HG03571 (cell line): Measurements from ENCODE around the gene TET2.
A peak's percentile ranks its signal among the peaks of the same experiment; 100 is the strongest.

ENCODE experiments used
- ATAC-seq: cut with Tn5 transposase; IDR thresholded peaks from one replicate; pipeline ENCODE4 v1.9.1; 2021; ENCODE audit not compliant: unreplicated experiment

TET2 gene

GRCh38 chr4:105230287-105230686 is 83.6 kb downstream of the TET2 start:
- ATAC-seq = no peak

DNA sequence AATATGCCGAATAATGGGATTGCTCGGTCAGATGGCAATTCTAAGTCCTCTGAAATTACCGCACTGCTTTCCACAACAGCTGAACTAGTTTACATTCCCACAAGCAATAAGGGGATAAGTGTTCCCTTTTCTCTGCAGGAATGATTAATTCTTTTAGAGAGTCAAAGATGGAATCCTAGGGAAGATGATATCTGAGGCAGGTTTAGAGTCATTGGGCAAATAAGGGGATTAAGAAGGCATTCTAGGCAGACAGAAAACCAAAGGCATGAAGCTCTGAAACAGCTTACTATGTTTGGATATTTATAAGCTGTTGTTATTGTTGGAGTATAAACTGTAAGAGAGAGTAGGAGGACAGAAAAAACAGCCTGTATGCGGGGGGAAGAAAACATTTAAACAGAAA is 85.7 kb downstream of the TET2 start:
- ATAC-seq = no peak

GRCh38 chr4:105234582-105234981 is 87.9 kb downstream of the TET2 start:
- no peak for ATAC-seq

DNA sequence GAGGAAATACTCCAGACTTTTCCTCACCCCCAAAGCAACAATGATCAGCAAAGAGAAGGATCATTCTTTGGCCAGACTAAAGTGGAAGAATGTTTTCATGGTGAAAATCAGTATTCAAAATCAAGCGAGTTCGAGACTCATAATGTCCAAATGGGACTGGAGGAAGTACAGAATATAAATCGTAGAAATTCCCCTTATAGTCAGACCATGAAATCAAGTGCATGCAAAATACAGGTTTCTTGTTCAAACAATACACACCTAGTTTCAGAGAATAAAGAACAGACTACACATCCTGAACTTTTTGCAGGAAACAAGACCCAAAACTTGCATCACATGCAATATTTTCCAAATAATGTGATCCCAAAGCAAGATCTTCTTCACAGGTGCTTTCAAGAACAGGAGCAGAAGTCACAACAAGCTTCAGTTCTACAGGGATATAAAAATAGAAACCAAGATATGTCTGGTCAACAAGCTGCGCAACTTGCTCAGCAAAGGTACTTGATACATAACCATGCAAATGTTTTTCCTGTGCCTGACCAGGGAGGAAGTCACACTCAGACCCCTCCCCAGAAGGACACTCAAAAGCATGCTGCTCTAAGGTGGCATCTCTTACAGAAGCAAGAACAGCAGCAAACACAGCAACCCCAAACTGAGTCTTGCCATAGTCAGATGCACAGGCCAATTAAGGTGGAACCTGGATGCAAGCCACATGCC is 89.7 kb downstream of the TET2 start:
- peak; percentile 83 for ATAC-seq

DNA sequence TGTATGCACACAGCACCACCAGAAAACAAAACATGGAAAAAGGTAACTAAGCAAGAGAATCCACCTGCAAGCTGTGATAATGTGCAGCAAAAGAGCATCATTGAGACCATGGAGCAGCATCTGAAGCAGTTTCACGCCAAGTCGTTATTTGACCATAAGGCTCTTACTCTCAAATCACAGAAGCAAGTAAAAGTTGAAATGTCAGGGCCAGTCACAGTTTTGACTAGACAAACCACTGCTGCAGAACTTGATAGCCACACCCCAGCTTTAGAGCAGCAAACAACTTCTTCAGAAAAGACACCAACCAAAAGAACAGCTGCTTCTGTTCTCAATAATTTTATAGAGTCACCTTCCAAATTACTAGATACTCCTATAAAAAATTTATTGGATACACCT is 90.2 kb downstream of the TET2 start:
- ATAC-seq = peak; percentile 4

DNA sequence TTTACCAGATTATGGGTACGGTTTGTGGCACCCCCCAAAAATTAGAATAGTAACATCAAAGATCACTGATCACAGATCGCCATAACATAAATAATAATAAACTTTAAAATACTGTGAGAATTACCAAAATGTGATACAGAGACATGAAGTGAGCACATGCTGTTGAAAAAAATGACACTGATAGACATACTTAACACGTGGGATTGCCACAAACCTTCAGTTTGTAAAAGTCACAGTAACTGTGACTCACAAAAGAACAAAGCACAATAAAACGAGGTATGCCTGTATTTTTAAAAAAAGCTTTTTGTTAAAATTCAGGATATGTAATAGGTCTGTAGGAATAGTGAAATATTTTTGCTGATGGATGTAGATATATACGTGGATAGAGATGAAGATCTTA is 93.4 kb downstream of the TET2 start:
- ATAC-seq = no peak

- ATAC-seq = no peak
Observed at GRCh38 chr4:105241451-105241850, 94.8 kb downstream of the TET2 start.

GRCh38 chr4:105243446-105243845 is 96.8 kb downstream of the TET2 start:
- ATAC-seq = no peak

DNA sequence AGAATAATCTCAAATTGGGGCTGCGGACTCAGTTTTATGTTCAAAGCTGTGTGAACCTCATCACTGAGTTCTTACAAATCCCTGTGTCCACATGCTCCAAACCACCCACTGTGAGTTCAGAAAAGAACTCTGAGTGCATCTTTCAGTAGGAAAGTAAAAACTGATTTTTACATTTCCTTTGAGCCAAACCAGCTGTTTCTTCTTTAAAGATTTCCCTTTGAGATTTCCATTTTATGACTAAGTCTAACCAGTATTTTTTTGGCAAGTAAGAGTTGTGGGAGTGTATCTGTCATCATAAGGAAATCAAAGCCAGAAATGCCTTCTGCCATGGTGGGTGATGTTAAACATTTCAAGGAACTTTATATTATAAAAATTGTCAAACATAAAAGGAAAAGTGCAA is 100.0 kb downstream of the TET2 start:
- no peak for ATAC-seq

GRCh38 chr4:105248613-105249012 is 101.9 kb downstream of the TET2 start:
- no peak for ATAC-seq

GRCh38 chr4:105257817-105258495 is 111.3 kb downstream of the TET2 start:
- ATAC-seq = no peak

- no peak for ATAC-seq
Observed at GRCh38 chr4:105265689-105266088, 119.0 kb downstream of the TET2 start.

GRCh38 chr4:105267280-105267679 is 120.6 kb downstream of the TET2 start:
- ATAC-seq = no peak

DNA sequence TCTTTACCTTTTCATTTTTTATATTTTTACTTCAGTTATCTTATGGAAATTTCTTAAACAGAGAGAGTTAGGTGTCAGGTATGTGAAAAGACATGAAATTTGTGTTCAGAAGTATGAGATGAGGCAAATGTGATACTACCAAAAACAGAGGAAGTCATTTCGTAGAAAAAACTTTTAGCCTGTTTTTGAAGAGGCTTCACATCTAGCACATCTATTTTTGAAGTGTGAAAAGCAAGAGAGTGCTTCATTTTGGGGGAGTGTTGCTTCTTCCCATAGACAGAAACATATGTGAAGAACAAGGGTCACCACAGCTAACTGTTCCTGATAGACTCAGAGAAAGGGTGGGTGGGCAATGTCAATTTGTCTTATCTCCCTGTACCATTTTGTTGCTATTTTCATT is 125.3 kb downstream of the TET2 start:
- no peak for ATAC-seq

DNA sequence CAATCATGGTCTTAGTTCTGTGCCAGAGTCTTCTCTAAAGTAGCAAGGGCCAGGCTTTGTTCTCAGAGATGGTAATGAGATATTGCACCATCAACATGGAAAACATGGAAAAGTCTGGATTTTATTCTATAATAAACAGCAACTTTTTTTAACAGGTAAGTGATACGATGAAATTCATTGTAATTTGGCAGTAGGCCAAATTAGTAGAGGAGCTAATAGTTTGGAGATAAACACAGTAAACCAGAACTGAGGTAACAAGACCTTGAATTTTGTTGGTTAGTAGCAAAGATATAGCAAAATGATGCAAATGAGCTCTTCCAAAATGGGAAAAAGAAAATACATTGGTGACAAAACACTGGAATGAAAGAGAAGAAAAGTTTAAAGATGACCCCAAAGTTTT is 126.6 kb downstream of the TET2 start:
- ATAC-seq = no peak

- no peak for ATAC-seq
Observed at GRCh38 chr4:105274090-105274489, 127.4 kb downstream of the TET2 start.

GRCh38 chr4:105274504-105274903 is 127.8 kb downstream of the TET2 start:
- ATAC-seq = no peak

- ATAC-seq = no peak
Observed at GRCh38 chr4:105276361-105277104, 129.9 kb downstream of the TET2 start.

DNA sequence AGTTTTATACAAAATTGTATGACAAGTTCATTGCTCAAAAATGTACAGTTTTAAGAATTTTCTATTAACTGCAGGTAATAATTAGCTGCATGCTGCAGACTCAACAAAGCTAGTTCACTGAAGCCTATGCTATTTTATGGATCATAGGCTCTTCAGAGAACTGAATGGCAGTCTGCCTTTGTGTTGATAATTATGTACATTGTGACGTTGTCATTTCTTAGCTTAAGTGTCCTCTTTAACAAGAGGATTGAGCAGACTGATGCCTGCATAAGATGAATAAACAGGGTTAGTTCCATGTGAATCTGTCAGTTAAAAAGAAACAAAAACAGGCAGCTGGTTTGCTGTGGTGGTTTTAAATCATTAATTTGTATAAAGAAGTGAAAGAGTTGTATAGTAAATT is 131.0 kb downstream of the TET2 start:
- ATAC-seq = no peak

- ATAC-seq = no peak
Observed at GRCh38 chr4:105279314-105279713, 132.6 kb downstream of the TET2 start.

GRCh38 chr4:105280338-105281123 is 133.9 kb downstream of the TET2 start:
- ATAC-seq = no peak

GRCh38 chr4:105281124-105281415 is 134.4 kb downstream of the TET2 start:
- ATAC-seq = no peak
